ENCODE results near the gene SNORC.

DNA sequence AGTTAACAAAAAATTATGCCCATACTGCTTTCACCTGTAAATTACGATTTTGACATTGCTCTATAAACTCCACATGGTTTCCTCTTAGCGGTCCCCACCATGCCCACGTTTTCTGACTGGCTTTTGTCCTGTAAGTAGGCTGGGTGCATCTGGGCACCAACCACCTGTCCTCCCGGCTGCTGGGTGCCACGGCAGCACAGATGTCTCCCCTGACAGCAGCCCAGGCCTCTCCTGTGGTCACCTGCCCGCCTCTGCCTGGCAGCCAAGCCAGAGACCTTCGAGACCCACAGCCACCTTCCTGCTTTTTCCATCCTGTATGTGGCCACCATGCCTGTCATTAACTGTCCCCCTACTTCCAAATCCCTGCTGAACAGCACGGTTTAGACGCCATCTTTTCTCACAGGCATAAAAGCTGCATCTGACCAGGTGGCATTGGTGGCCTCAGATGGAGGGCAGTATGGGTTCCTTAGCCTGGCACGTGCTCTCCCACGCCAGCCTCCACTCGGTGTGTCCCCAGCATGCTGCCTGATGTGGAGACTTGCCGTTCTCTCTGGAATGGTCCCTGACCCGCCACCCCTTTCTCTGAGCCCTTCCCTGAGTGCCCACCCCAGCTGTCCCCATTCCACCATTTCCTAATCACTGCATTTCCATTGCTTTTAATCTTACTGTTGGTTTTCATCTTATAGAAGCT, 18.9 kb downstream of the SNORC start:
- TF ChIP-seq, protein P1, sequence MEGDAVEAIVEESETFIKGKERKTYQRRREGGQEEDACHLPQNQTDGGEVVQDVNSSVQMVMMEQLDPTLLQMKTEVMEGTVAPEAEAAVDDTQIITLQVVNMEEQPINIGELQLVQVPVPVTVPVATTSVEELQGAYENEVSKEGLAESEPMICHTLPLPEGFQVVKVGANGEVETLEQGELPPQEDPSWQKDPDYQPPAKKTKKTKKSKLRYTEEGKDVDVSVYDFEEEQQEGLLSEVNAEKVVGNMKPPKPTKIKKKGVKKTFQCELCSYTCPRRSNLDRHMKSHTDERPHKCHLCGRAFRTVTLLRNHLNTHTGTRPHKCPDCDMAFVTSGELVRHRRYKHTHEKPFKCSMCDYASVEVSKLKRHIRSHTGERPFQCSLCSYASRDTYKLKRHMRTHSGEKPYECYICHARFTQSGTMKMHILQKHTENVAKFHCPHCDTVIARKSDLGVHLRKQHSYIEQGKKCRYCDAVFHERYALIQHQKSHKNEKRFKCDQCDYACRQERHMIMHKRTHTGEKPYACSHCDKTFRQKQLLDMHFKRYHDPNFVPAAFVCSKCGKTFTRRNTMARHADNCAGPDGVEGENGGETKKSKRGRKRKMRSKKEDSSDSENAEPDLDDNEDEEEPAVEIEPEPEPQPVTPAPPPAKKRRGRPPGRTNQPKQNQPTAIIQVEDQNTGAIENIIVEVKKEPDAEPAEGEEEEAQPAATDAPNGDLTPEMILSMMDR (IDR thresholded peaks at IDR 0.05) = no peak
- no peak for TF ChIP-seq POLR2AphosphoS5 (IDR thresholded peaks at IDR 0.05)
